ENCODE data around the gene HIVEP2. TPM values are rescaled to one million over a fixed set of nuclear protein-coding genes. Genes with fewer than 3 reads are reported as not detected.

HIVEP2 gene
- total and polyA plus RNA-seq, 2 donors (not counting 1 experiment from before 2014, with no cell fraction given): 5.0 to 14.4 TPM

DNA sequence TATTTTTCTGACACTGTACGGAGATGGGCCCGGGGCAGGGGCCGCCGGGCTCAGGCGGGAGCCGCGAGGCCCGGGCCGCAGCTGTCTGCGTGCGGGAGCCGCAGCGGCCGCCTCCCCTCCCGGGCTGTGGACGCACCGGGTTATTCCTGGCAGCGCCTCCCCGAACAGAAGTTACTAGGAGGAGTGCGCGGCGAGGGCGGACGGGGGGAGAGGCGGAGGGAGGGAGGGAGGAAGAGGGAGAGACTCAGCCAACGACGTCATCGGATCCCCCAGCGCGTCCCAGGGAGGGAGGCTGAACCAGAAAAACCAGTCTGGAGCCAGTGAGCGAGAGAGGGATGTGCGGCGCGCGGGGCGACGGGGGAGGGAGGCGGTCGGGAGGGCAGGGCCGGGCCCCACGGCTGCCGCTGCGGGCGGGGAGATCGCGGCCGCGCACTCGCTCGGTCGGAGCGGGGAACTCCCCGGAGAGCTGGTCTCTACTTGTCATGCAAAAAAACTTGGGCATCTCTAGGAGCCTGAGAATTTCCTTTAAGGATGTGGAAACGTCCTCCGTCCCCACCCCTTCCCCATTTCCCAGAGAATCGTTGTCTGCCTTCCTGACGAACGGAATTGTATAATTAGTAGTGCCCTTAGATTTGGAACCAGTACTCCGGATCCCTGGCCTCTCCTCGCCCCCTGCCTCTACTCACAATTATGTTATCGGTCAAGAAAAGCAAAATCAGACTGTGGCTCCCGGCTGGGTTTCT lies 1.4 kb upstream of the HIVEP2 start:
- peak; percentile 97 to 98 for DNase-seq (ENCODE audit: low read depth in 2 of 2)
- Histone ChIP-seq H2AFZ (ENCODE audit: low read length) (peak overlapping the region; percentile 68), H3K27ac (ENCODE audit: insufficient read depth, low read length) (peak overlapping the region; percentile 99), H3K4me3 (replicated peaks in 1 of 4; ENCODE audit: control extremely low read depth in 1 of 4, insufficient read depth in 1 of 4, low read depth in 3 of 4, low read length in 4 of 4) (peak overlapping the region; percentile 87 to 95 (median 90)), H3K36me3 (ENCODE audit: control insufficient read depth, insufficient read depth, low read length) (no peaks in the 10 kb centered on the region), H3K4me1 (ENCODE audit: control insufficient read depth, extremely low read depth, insufficient read depth, low read length) (peaks cover 7% of the 10 kb centered on the region), H3K4me2 (ENCODE audit: extremely low read depth, insufficient read depth, low read length) (peak overlapping the region; percentile 92), H3K9ac (ENCODE audit: insufficient read depth, low read length) (peak overlapping the region; percentile 100), H3K79me2 (ENCODE audit: control insufficient read depth, insufficient read depth, low read length) (peaks cover 38% of the 10 kb centered on the region), H4K20me1 (ENCODE audit: control insufficient read depth, extremely low read depth, insufficient read depth, low read length) (no peaks in the 10 kb centered on the region), H3K27me3 (ENCODE audit: control insufficient read depth, insufficient read depth, low read length) (no peaks in the 10 kb centered on the region), H3K9me3 (ENCODE audit: control insufficient read depth, insufficient read depth, low read depth, low read length) (no peaks in the 10 kb centered on the region)
- no peak for TF ChIP-seq EZH2 (IDR thresholded peaks at IDR 0.05; ENCODE audit: low read length, missing control alignments)
- TF ChIP-seq, protein P1, sequence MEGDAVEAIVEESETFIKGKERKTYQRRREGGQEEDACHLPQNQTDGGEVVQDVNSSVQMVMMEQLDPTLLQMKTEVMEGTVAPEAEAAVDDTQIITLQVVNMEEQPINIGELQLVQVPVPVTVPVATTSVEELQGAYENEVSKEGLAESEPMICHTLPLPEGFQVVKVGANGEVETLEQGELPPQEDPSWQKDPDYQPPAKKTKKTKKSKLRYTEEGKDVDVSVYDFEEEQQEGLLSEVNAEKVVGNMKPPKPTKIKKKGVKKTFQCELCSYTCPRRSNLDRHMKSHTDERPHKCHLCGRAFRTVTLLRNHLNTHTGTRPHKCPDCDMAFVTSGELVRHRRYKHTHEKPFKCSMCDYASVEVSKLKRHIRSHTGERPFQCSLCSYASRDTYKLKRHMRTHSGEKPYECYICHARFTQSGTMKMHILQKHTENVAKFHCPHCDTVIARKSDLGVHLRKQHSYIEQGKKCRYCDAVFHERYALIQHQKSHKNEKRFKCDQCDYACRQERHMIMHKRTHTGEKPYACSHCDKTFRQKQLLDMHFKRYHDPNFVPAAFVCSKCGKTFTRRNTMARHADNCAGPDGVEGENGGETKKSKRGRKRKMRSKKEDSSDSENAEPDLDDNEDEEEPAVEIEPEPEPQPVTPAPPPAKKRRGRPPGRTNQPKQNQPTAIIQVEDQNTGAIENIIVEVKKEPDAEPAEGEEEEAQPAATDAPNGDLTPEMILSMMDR (conservative IDR thresholded peaks at IDR 0.05 in 1 of 2, IDR thresholded peaks at IDR 0.05 in 1 of 2; ENCODE audit: low read depth in 1 of 2, low read length in 2 of 2): no peak

DNA sequence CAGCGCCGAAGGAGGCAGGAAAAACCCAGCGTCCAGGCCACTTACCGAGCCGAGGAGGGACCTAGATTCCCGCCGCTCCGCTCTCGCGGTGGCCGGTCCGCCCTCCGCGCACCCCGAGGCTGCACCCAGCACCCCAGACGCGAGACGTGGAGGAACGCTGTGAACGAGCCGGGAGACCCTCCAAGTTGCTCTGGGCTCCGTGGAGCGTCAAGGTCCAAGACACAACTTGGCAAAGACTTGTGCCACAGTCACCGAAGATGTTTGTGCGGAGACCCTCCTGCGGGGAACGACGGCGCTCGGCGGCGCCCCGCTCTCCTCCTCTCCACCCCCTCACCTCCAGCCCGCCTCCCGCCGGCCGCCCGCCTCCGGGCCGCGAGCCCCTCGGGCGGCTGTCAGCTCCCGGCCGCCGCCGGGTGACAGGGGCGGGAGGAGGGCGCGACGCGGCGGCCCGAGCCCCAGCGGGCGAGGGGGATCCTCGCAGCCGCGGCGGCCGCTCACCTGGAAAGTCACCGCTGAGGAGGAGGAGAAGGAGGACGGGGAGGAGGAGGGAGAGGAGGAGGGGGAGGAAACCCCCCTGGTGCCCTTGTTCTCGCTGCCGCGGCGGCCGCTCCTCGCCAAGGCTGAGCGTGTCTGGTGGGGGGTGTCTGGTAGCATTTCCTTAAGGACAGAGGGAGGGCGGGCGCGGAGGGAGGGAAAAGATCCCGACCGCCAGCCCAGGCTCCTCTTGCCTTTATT lies 637 bp upstream of the HIVEP2 start:
- peaks cover 7% of the 10 kb centered on the region for H3K4me1 ChIP-seq (ENCODE audit: control insufficient read depth, extremely low read depth, insufficient read depth, low read length)
- no peaks in the 10 kb centered on the region for H3K36me3 ChIP-seq (ENCODE audit: control insufficient read depth, insufficient read depth, low read length)
- H4K20me1 ChIP-seq (ENCODE audit: control insufficient read depth, extremely low read depth, insufficient read depth, low read length): no peaks in the 10 kb centered on the region
- peaks cover 45% of the 10 kb centered on the region for H3K79me2 ChIP-seq (ENCODE audit: control insufficient read depth, insufficient read depth, low read length)
- no peaks in the 10 kb centered on the region for H3K9me3 ChIP-seq (ENCODE audit: control insufficient read depth, insufficient read depth, low read depth, low read length)
- peak overlapping the region; percentile 58 for H3K4me2 ChIP-seq (ENCODE audit: extremely low read depth, insufficient read depth, low read length)
- H2AFZ ChIP-seq (ENCODE audit: low read length): peak overlapping the region; percentile 60
- peak overlapping the region; percentile 84 to 95 (median 90) for H3K4me3 ChIP-seq (replicated peaks in 1 of 4; ENCODE audit: control extremely low read depth in 1 of 4, insufficient read depth in 1 of 4, low read depth in 3 of 4, low read length in 4 of 4)
- no peak for DNase-seq (ENCODE audit: low read depth in 2 of 2)
- no peak for TF ChIP-seq EZH2 (IDR thresholded peaks at IDR 0.05; ENCODE audit: low read length, missing control alignments)
- TF ChIP-seq, protein P1 (conservative IDR thresholded peaks at IDR 0.05 in 1 of 2, IDR thresholded peaks at IDR 0.05 in 1 of 2; ENCODE audit: low read depth in 1 of 2, low read length in 2 of 2): no peak
- H3K9ac ChIP-seq (ENCODE audit: insufficient read depth, low read length): peak overlapping the region; percentile 100
- no peaks in the 10 kb centered on the region for H3K27me3 ChIP-seq (ENCODE audit: control insufficient read depth, insufficient read depth, low read length)
- H3K27ac ChIP-seq (ENCODE audit: insufficient read depth, low read length): peak overlapping the region; percentile 99

Measured in fibroblast of lung (primary cell).